CD4-positive, alpha-beta T cell treated with Interleukin-6 at 100 ng/mL for 8 hours (primary cell): Measurements from ENCODE around the gene DNAJC25.
"Not testable (repeated sequence)": the region's sequence is repeated elsewhere in the genome, so short reads cannot be mapped to it uniquely, and the experiment has no call there.

Experiments used
- DNase-seq: peaks from one replicate; pipeline ENCODE4 v3.0.0-alpha.2; 2020; ENCODE audit warnings: mixed read lengths, low spot score

DNAJC25 gene

GRCh38 chr9:111668026-111668573 lies 37.0 kb downstream of the DNAJC25 start:
- DNase-seq = no peak

DNA sequence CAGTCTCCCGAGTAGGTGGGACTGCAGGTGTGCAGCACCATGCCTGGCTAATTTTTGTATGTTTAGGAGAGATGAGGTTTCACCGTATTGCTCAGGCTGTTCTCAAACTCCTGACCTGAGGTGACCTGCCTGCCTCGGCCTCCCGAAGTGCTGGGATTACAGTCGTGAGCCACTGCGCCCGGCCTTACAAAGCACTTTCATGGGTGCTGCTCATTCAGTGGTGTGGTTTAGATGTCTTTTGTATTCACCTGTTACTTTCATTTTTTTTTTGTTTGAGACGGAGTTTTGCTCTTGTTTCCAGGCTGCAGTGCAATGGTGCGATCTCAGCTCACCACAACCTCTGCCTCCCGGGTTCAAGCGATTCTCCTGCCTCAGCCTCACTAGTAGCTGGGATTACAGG lies 37.5 kb downstream of the DNAJC25 start:
- DNase-seq = not testable (repeated sequence)

DNA sequence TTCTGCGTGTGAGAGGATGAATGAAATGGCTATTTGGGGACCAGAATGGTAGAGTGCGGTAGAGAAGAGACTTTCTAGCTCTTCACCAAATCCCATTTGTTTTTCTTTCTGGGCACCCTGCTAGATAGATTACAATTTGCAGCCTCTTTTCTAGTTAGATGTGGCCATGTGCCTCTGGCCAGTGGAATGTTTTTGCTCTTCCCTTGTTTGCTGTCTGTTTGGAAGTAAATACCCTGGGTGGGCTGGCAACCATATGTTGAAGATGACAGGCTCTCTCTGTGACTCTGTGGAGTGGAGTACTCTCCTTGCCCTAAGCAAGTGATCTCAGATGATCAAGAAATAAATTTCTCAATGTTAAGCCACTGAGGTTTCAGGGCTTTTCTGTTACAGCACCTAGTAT lies 43.2 kb downstream of the DNAJC25 start:
- DNase-seq = no peak

DNA sequence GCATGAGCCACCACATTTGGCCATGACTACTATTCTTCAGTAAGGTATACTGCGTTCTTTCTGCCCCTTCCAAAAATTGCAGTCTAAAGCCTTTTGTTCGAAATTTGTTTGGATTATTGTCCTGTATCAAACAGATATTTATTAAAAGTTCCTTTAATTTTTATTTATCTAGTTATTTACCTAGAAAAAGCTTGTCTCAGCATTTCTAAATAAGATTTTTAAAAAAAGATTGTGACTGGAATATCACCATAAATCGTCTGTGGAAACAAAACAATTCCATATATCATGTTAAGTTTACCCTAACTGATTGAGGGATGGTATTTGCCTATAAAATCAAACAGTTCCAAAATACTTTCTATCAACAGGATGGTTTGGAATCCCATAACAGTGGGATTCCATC lies 45.0 kb downstream of the DNAJC25 start:
- DNase-seq = no peak

DNA sequence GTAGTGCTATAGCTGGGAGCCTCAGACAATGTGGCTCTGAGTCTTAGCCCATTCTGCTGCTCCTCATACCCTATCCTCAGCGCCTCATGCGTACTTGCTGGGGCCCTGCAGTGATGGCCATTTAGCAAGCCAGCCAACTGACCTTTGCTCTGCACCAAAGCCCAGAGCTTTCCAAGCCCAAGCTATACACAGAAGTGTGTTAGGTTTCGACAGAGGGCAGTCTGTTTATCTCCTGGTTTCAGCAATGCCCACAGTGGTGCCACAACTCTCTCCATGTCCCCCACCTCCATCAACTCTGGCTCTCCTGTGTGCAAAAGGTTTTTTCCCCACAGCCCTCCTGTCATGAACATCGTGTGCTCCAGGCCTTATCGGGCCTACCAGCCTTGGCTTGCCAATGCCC lies 47.2 kb downstream of the DNAJC25 start:
- no peak for DNase-seq

DNA sequence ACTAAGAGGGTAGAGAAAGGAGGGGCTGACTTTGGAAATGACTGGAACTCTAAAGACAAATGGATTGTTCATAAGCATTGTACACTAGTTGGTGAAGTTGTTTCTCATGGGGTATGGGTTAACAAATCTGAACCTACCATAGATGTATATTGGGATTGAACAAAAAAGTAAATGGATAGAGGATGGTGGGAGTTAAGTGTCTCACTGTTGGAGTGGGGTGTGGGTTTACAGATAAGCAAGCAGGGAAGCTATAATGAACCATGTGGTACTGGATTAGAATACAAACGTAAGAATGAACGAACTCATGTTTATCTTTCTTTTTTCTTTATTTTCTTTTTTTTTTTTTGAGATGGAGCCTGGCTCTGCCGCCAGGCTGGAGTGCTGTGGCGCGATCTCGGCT lies 48.1 kb downstream of the DNAJC25 start:
- DNase-seq = no peak

- no peak for DNase-seq
Observed at GRCh38 chr9:111683392-111683791, 52.3 kb downstream of the DNAJC25 start.

- DNase-seq = no peak
Observed at GRCh38 chr9:111691672-111692329, 60.7 kb downstream of the DNAJC25 start.

- DNase-seq = no peak
Observed at GRCh38 chr9:111696796-111697195, 65.7 kb downstream of the DNAJC25 start.

DNA sequence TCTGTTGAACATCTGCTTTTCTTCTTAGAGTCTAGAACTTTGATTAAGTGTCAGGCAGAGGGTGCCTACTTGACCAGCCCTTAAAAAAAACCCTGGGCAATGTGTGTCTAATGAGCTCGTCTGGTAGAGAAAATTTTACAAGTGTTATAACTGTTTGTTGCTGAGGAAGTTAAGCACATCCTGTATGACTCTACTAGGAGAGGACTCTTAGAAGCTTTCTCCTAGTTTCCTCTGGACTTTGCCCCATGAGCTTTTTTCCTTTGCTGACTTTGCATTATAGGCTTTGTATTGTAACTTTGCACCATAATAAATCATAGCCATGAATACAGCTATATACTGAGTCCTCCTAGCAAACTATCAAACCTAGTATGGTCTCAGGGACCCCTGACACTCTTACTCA lies 69.6 kb downstream of the DNAJC25 start:
- DNase-seq = no peak
